HG03354 (cell line): ENCODE measurements around the gene SNRK.

Experiments
- ATAC-seq: cut with Tn5 transposase; IDR thresholded peaks from one replicate; pipeline ENCODE4 v1.9.1; 2021; ENCODE audit warnings: mild to moderate bottlenecking; ENCODE audit not compliant: unreplicated experiment, poor library complexity, severe bottlenecking

The SNRK gene

GRCh38 chr3:43364926-43365325 lies 78.6 kb downstream of the SNRK start:
- no peak for ATAC-seq

- ATAC-seq = no peak
Measured at GRCh38 chr3:43365601-43366305, 79.4 kb downstream of the SNRK start.

- no peak for ATAC-seq
Measured at GRCh38 chr3:43366481-43366880, 80.1 kb downstream of the SNRK start.

- no peak for ATAC-seq
Measured at GRCh38 chr3:43366885-43367284, 80.5 kb downstream of the SNRK start.

- no peak for ATAC-seq
Measured at GRCh38 chr3:43369404-43370292, 83.3 kb downstream of the SNRK start.

- ATAC-seq = no peak
Measured at GRCh38 chr3:43370293-43370980, 84.1 kb downstream of the SNRK start.

- ATAC-seq = no peak
Measured at GRCh38 chr3:43371494-43371893, 85.2 kb downstream of the SNRK start.

GRCh38 chr3:43372007-43372740 lies 85.8 kb downstream of the SNRK start:
- no peak for ATAC-seq

- no peak for ATAC-seq
Measured at GRCh38 chr3:43372809-43373559, 86.6 kb downstream of the SNRK start.

- no peak for ATAC-seq
Measured at GRCh38 chr3:43373560-43373928, 87.2 kb downstream of the SNRK start.

GRCh38 chr3:43378066-43378935 lies 92.0 kb downstream of the SNRK start:
- ATAC-seq = no peak

- no peak for ATAC-seq
Measured at GRCh38 chr3:43379343-43379742, 93.0 kb downstream of the SNRK start.

- ATAC-seq = no peak
Measured at GRCh38 chr3:43388175-43388574, 101.8 kb downstream of the SNRK start.

- ATAC-seq = no peak
Measured at GRCh38 chr3:43388915-43389314, 102.6 kb downstream of the SNRK start.

GRCh38 chr3:43389388-43390254 lies 103.3 kb downstream of the SNRK start:
- peak; percentile 76 for ATAC-seq

- no peak for ATAC-seq
Measured at GRCh38 chr3:43390255-43390588, 103.9 kb downstream of the SNRK start.

- no peak for ATAC-seq
Measured at GRCh38 chr3:43391621-43392020, 105.3 kb downstream of the SNRK start.
